ENCODE measurements around the gene CYP2A6.
"Not testable (repeated sequence)": the region's sequence is repeated elsewhere in the genome, so short reads cannot be mapped to it uniquely, and the experiment has no call there.

The CYP2A6 gene

DNA sequence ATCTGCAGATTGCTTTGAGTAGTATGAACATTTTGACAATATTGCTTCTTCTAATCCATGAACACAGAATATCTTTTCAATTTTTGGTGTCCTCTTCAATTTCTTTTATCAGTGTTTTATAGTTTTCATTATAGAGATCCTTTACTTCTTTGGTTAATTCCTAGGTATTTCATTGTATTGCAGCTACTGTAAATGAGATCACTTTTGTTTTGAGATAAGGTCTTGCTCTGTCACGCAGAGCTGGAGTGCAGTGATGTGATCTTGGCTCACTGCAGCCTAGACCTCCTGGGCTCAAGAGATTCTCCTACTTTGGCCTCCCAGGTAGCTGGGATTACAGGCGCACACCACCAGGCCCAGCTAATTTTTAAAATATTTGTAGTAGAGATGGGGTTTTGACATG is 22.0 kb upstream of the CYP2A6 start:
- no peak for DNase-seq (ENCODE audit: extremely low read depth, low read depth)
- no peak for TF ChIP-seq CTCF (IDR thresholded peaks at IDR 0.05; ENCODE audit: low read depth, low read length)

DNA sequence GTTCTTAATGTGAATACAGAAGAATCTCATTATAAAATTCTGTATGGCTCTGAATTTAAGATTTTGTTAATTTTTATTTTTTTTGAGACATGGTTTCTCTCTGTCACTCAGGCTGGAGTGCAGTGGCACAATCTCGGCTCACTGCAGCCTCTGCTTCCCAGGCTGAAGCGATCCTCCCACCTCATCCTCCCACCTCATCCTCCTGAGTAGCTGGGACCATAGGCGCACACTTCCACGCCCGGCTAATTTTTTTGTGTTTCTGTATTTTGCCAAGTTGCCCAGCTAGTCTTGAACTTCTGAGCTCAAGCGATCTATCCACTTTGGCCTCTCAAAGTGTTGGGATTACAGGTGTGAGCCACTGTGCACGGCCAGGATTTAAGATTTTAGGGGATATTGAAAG is 17.5 kb upstream of the CYP2A6 start:
- TF ChIP-seq CTCF (IDR thresholded peaks at IDR 0.05; ENCODE audit: low read depth, low read length), result no peak
- no peak for DNase-seq (ENCODE audit: extremely low read depth, low read depth)

DNA sequence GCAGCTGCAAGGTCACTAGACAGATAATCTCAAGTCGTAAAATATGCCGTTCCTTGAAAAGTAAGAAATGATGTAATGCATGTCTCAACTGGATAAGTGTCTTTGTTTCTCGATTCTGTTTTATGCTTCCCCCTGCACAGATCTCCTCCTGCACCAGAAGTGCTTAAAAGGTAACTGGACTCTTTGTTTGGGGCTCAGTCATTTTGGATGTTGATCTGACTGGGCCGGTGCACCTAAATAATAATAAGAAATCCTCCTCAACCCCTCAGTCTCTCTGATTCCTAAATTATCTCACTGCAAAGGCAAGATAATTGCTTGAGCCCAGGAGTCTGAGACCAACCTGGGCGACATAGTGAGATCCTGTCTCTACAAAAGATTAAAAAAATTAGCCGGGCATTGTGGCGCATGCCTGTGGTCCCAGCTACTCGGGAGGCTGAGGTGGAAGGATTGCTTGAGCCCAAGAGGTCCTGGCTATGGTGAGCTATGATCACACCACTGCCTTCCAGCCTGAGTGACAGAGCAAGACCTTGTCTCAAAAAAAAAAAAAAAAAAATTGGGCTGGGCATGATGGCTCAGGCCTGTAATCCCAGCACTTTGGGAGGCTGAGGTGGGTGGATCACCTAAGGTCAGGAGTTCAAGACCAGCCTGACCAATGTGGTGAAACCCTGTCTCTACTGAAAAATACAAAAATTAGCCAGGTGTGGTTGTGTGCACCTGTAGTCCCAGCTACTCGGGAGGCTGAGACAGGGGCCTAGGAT is 14.7 kb upstream of the CYP2A6 start:
- DNase-seq (ENCODE audit: extremely low read depth, low read depth), result not testable (repeated sequence)

DNA sequence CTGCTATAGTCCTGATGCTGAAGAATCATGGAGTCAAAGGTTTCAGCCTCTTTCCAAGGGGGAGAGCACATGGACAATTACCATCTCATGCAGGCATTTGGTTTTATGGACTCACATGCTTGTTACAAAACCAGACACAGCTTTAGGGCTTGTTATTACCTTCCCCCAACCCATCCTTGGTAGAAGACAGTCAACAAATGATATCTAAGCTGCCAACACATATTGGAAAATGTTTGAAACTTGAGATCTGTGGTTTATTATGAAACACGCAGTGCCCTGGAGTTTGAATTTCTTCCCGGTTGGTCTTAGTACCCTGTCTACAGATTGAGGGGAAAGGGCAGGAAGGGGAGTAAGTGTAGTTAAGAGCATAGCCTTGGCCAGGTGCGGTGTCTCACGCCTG is 12.5 kb upstream of the CYP2A6 start:
- no peak for TF ChIP-seq CTCF (IDR thresholded peaks at IDR 0.05; ENCODE audit: low read depth, low read length)
- peak; percentile 50 for DNase-seq (ENCODE audit: extremely low read depth, low read depth)

DNA sequence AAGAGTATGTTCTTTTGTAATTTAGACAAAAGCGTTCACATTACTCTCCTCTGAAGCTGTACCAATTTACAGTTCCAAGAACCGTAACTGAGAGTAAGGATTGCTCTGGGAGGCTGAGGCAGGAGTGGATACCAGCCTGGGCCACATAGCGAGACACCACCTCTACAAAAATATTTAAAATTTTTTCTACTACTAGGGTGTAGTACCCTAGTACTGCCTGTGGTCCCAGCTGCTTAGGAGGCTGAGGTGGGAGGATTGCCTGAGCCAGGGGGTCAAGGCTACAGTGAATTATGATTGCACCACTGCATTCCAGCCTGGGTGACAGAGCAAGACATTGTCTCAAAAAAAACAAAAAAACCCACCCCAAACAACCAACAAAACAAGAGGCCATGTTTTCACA is 12.1 kb upstream of the CYP2A6 start:
- DNase-seq (ENCODE audit: extremely low read depth, low read depth), result no peak

GRCh38 chr19:40858109-40858508 is 7.9 kb upstream of the CYP2A6 start:
- DNase-seq (ENCODE audit: extremely low read depth, low read depth), result no peak
- TF ChIP-seq CTCF (IDR thresholded peaks at IDR 0.05; ENCODE audit: low read depth, low read length), result no peak

More for the DNA sequence above, 12.1 kb upstream of the CYP2A6 start:
- TF ChIP-seq CTCF (IDR thresholded peaks at IDR 0.05; ENCODE audit: low read depth, low read length), result no peak

DNA sequence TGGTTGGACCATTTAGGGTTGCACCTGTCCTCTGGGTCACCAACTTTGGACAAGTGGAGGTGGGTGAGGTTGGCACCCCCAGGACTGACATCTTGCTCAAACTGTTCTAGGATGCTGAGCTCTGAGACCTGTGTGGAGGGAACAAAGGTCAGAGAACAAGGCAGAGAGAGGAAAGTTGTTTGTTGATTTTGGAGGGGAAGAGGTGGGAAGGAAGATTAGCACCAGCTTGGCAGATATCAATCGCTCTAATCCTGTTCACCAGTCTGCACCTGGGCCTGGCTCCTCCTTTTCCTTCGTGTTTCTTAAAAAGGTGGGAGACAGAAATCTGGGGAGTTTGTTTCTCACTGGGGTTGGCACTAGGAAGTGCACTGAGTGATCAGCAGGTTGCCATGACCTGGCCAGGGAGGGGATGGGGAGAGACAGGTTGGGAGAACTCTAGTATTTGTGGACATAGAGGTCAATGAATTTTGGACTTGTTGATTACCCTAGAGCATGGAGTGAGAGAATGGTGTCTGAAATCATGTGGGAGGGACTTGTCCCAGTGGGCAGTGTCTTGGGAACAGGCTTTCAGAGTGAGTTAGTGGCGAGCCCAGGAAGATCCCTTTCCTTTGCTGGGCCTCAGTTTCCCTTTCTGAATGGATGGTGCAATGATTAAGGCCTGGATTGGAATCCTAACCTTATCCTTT is 2.4 kb upstream of the CYP2A6 start:
- DNase-seq (ENCODE audit: extremely low read depth, low read depth), result not testable (repeated sequence)

DNA sequence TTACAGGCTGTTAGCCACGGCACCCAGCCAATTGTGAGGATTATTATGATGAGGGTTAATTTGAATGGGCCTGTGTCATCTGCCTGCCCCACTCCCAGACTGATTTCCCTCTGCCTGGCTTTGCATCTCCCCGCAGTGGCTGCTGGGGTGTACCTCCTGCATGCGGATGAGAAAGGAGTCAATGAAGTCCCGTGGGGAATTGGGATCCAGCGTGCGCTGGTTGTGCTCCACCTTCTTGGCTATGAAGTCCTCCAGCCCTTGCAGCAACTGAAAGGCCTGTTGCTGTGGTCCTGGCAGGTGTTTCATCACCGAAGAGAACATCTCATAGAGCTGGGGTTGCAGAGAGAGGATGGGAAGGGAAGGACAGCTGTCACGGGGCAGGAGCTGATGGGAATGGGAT is 3.5 kb downstream of the CYP2A6 start:
- DNase-seq (ENCODE audit: extremely low read depth, low read depth), result not testable (repeated sequence)

DNA sequence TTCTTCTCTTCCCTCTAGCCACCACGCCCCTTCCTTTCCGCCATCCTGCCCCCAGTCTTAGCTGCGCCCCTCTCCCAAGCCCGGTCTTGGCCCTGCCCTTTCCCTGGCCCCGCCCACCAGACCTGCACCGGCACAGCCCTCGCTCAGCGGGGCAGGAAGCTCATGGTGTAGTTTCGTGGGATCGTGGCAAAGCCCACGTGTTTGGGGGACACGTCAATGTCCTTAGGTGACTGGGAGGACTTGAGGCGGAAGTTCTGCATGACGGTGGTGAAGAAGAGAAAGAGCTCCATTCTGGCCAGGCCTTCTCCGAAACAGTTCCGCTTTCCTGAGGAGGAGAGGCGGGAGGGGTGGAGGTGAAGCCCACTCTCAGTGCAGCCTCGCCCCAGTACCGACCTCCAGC is 6.6 kb downstream of the CYP2A6 start:
- DNase-seq (ENCODE audit: extremely low read depth, low read depth), result not testable (repeated sequence)

- DNase-seq (ENCODE audit: extremely low read depth, low read depth), result not testable (repeated sequence)
Observed at GRCh38 chr19:40842997-40843652, 7.1 kb downstream of the CYP2A6 start.

- not testable (repeated sequence) for DNase-seq (ENCODE audit: extremely low read depth, low read depth)
Observed at GRCh38 chr19:40842012-40842411, 8.2 kb downstream of the CYP2A6 start.

GRCh38 chr19:40838477-40838876 is 11.8 kb downstream of the CYP2A6 start:
- not testable (repeated sequence) for DNase-seq (ENCODE audit: extremely low read depth, low read depth)

Data from AG09319 (cell line).